Breast epithelium (tissue), 4 donors: ENCODE results near the gene HOXC11. TPM values are rescaled to one million over a fixed set of nuclear protein-coding genes. Genes with fewer than 3 reads are reported as not detected.

Experiments
- DNase-seq, 2 donors: peaks; one replicate each; pipeline ENCODE4 v3.0.0-alpha.2; 2019; ENCODE audit warnings: low spot score in 2 of 2
- H3K27ac ChIP-seq, 2 donors: fragments of 200-600 bp; sonication (generic) in 1 of 2; one replicate each; pipeline ENCODE4 v1.5.1; 2016 to 2019; ENCODE audit warnings: mild to moderate bottlenecking in 1 of 2
- H3K27me3 ChIP-seq, 2 donors: fragments of 200-600 bp; sonication (generic) in 1 of 2; one replicate each; pipeline versions ENCODE4 v1.5.1 to v1.6.0; 2017 to 2019; ENCODE audit warnings: control low read depth in 1 of 2, mild to moderate bottlenecking in 1 of 2
- H3K36me3 ChIP-seq: fragments of 200-600 bp; one replicate; pipeline ENCODE4 v1.5.1; 2019
- H3K4me1 ChIP-seq, 2 donors: fragments of 200-600 bp; sonication (generic); one replicate each; pipeline ENCODE4 v1.5.1; 2016 to 2019; ENCODE audit warnings: control low read depth in 1 of 2
- H3K4me3 ChIP-seq, 3 donors: fragments of 200-600 bp; sonication (generic); 1 replicate in 2 of 3; 2 replicates in 1 of 3; pipeline ENCODE4 v1.5.1; 2016 to 2019; ENCODE audit warnings: mild to moderate bottlenecking in 3 of 3, moderate library complexity in 2 of 3
- H3K9me3 ChIP-seq, 2 donors: fragments of 200-600 bp; sonication (generic) in 1 of 2; one replicate each; pipeline ENCODE4 v1.5.1; 2016 to 2019; ENCODE audit warnings: control low read depth in 1 of 2
- CTCF ChIP-seq, 3 donors: fragments of 450-650 bp; IDR thresholded peaks; one replicate each; pipeline ENCODE4 v1.5.1; 2016 to 2017; ENCODE audit warnings: antibody characterized with exemption in 3 of 3, mild to moderate bottlenecking in 3 of 3, moderate library complexity in 3 of 3
- POLR2A ChIP-seq: fragments of 450-650 bp; IDR thresholded peaks from one replicate; pipeline ENCODE4 v1.6.1; 2016; ENCODE audit warnings: antibody characterized with exemption, mild to moderate bottlenecking, moderate library complexity
- POLR2AphosphoS5 ChIP-seq, 3 donors: sonication (generic); formaldehyde crosslinking; IDR thresholded peaks; one replicate each; pipeline ENCODE4 v1.6.1; 2017; ENCODE audit warnings: antibody characterized with exemption in 3 of 3
- intact Hi-C: fragments of 100-400 bp; cut with DNase I; formaldehyde crosslinking; loops from one replicate; pipeline ENCODE4 v1.15.1; 2023; ENCODE audit warnings: low total_unique reads
- total RNA-seq, 3 donors: library from RNA; depleted of rRNA; stranded (reverse); fragments of >200 nt; gene quantifications; one replicate each; pipeline ENCODE4 v1.1.0, GENCODE V29; 2016

Gene HOXC11
- total RNA-seq, 3 donors from 2014 or later, result 0.29 TPM; not detected in 2

DNA sequence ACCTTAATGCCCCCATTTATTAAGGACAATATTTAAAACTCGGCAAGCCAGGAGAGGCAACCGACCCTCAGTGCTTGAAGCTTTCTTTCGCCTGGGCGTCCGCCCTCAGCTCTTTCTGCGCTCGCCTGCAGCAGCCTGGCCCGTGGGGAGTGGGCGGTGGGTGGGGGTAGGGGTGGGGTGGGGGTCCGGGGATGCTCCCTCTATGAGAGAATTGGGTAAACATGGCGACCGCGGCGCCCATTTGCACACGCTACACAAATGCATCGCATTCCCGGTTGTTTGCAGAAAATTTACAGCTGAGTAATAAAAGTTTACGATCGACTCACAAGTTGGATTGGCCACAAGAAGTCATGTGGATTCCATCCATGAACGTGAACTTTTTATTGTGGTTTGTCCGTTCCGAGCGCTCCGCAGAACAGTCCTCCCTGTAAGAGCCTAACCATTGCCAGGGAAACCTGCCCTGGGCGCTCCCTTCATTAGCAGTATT, 43.6 kb downstream of the HOXC11 start:
- peaks cover 0 to 13% of the 10 kb centered on the region in 2 donors for H3K4me1 ChIP-seq
- peak overlapping the region; percentile 65 to 80 (median 71) for H3K4me3 ChIP-seq
- intact Hi-C loops, result no loop called here
- no peaks in the 10 kb centered on the region for H3K9me3 ChIP-seq
- H3K27me3 ChIP-seq, result no peaks in the 10 kb centered on the region
- DNase-seq, result no peak
- no peaks in the 10 kb centered on the region for H3K36me3 ChIP-seq
- H3K27ac ChIP-seq, result peak overlapping the region; percentile 99
- TF ChIP-seq POLR2A (no peak), POLR2AphosphoS5 (IDR thresholded peaks at IDR 0.05) (no peak), CTCF (IDR thresholded peaks at IDR 0.05) (no peak)

- peak overlapping the region; percentile 99 for H3K27ac ChIP-seq
- H3K36me3 ChIP-seq, result no peaks in the 10 kb centered on the region
- peaks cover 0 to 13% of the 10 kb centered on the region in 2 donors for H3K4me1 ChIP-seq
- TF ChIP-seq CTCF (IDR thresholded peaks at IDR 0.05), result peak in 1 of 3 donors; percentile 16
- no peak for TF ChIP-seq POLR2A
- peak in 1 of 2 donors; percentile 64 for DNase-seq
- H3K9me3 ChIP-seq, result no peaks in the 10 kb centered on the region
- no peaks in the 10 kb centered on the region for H3K27me3 ChIP-seq
- H3K4me3 ChIP-seq, result peak overlapping the region; percentile 65 to 80 (median 71)
- intact Hi-C loops, result no loop called here
Observed at GRCh38 chr12:54017027-54017788, 44.3 kb downstream of the HOXC11 start.

GRCh38 chr12:54017878-54018467, 45.0 kb downstream of the HOXC11 start:
- H3K4me3 ChIP-seq, result peak overlapping the region; percentile 65 to 80 (median 71)
- TF ChIP-seq POLR2A, result peak; percentile 8
- TF ChIP-seq CTCF (IDR thresholded peaks at IDR 0.05), result peak in 1 of 3 donors; percentile 9
- TF ChIP-seq POLR2AphosphoS5 (IDR thresholded peaks at IDR 0.05), result peak; percentile 51 to 84 (median 78)
- intact Hi-C loops, result no loop called here
- H3K27ac ChIP-seq, result peak overlapping the region; percentile 99
- peaks cover 0 to 13% of the 10 kb centered on the region in 2 donors for H3K4me1 ChIP-seq
- no peaks in the 10 kb centered on the region for H3K9me3 ChIP-seq
- H3K27me3 ChIP-seq, result no peaks in the 10 kb centered on the region
- H3K36me3 ChIP-seq, result no peaks in the 10 kb centered on the region
- DNase-seq, result peak; percentile 79 to 92

DNA sequence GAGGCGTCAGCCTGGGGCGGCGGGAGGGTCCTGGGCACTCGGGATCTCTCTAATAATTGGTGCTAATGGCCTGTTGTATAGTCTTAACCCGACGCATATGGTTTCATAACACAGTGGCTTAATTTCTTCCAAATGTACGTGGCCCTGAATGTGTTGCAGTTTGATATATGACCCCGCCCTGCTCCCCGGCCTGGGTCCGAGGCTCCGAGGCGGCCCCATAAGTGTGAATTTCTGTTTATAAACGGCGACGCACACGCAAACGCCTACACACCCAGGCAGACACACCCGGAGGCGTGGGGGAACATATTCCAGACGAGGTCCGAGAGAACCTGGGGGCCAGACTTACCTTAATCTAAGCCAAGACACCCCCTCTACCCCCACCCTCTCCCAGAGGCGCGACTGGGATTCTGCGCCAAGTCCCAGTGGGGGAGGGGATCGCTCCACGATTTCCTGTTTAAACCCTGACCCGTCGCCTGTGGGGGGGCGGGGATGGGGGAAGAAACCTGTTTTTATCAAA, 45.6 kb downstream of the HOXC11 start:
- no peaks in the 10 kb centered on the region for H3K36me3 ChIP-seq
- no peaks in the 10 kb centered on the region for H3K27me3 ChIP-seq
- H3K4me1 ChIP-seq, result peaks cover 0 to 13% of the 10 kb centered on the region in 2 donors
- no peaks in the 10 kb centered on the region for H3K9me3 ChIP-seq
- H3K27ac ChIP-seq, result peak overlapping the region; percentile 99
- DNase-seq, result peak in 1 of 2 donors; percentile 76
- TF ChIP-seq CTCF (IDR thresholded peaks at IDR 0.05) (no peak), POLR2AphosphoS5 (IDR thresholded peaks at IDR 0.05) (no peak), POLR2A (no peak)
- peak overlapping the region; percentile 65 to 80 (median 71) for H3K4me3 ChIP-seq
- intact Hi-C loops, result no loop called here
